Natural killer cell (primary cell): ENCODE data around the gene OR6J1. TPM values are rescaled to one million over a fixed set of nuclear protein-coding genes. Genes with fewer than 3 reads are reported as not detected.

Experiments
- ATAC-seq, 3 donors: fragments of 150-1000 bp in 2 of 3; fragments of 200-7000 bp in 1 of 3; cut with Tn5 transposase; 1 replicate in 1 of 3; 2 replicates in 2 of 3; pipeline ENCODE4 v1.10.0; 2021; ENCODE audit warnings: mild to moderate bottlenecking in 2 of 3, moderate library complexity in 2 of 3
- DNase-seq, 2 donors: peaks; one replicate each; pipeline versions ENCODE4 v3.0.0 to v3.0.0-alpha.2; 2013 to 2021; ENCODE audit warnings: mixed read lengths in 1 of 2
- H3K27ac ChIP-seq: one replicate; pipeline ENCODE4 v1.5.1; 2013; ENCODE audit warnings: mild to moderate bottlenecking, low read length
- H3K27me3 ChIP-seq: one replicate; pipeline ENCODE4 v1.6.1; 2013; ENCODE audit warnings: low read length; ENCODE audit not compliant: control insufficient read depth, insufficient read depth
- H3K36me3 ChIP-seq: one replicate; pipeline ENCODE4 v1.6.1; 2013; ENCODE audit warnings: low read length; ENCODE audit not compliant: control insufficient read depth, insufficient read depth
- H3K4me1 ChIP-seq: one replicate; pipeline ENCODE4 v1.6.1; 2013; ENCODE audit warnings: low read length; ENCODE audit not compliant: control insufficient read depth, insufficient read depth
- H3K4me3 ChIP-seq: one replicate; pipeline ENCODE4 v1.5.1; 2013; ENCODE audit warnings: low read length
- H3K9me3 ChIP-seq: one replicate; pipeline ENCODE4 v1.6.1; 2013; ENCODE audit warnings: low read length; ENCODE audit not compliant: control insufficient read depth, insufficient read depth
- H3K27ac Mint-ChIP-seq, 2 donors: one replicate each; pipeline ENCODE4 v1.8.0; 2022; ENCODE audit warnings: mild to moderate bottlenecking in 2 of 2, mixed read lengths in 2 of 2, moderate library complexity in 1 of 2
- H3K27me3 Mint-ChIP-seq, 2 donors: one replicate each; pipeline ENCODE4 v1.8.0; 2022; ENCODE audit warnings: low read depth in 2 of 2, mixed read lengths in 2 of 2
- H3K36me3 Mint-ChIP-seq: one replicate; pipeline ENCODE4 v1.8.0; 2022; ENCODE audit warnings: mixed read lengths
- H3K4me1 Mint-ChIP-seq, 2 donors: one replicate each; pipeline ENCODE4 v1.8.0; 2022; ENCODE audit warnings: mixed read lengths in 2 of 2
- H3K4me3 Mint-ChIP-seq: one replicate; pipeline ENCODE4 v1.8.0; 2022; ENCODE audit warnings: mild to moderate bottlenecking, moderate library complexity, mixed read lengths
- H3K9me3 Mint-ChIP-seq, 2 donors: one replicate each; pipeline ENCODE4 v1.8.0; 2022; ENCODE audit warnings: mixed read lengths in 2 of 2
- CTCF ChIP-seq: fragments of 200-600 bp; IDR thresholded peaks from one replicate; pipeline ENCODE4 v1.8.0; 2022; ENCODE audit warnings: antibody characterized with exemption
- WGBS: methylation state at CpG from one replicate; pipeline ENCODE4 v1.1.7; 2013; ENCODE audit warnings: missing lambda C conversion rate; ENCODE audit not compliant: insufficient coverage; 5-methylcytosine and 5-hydroxymethylcytosine counted together
- intact Hi-C: fragments of 100-400 bp; cut with micrococcal nuclease; formaldehyde crosslinking; loops from one replicate; pipeline ENCODE4 v1.14.2; 2022
- total RNA-seq, 4 donors: library from RNA; stranded (reverse); fragments of 120-200 nt in 1 of 4; gene quantifications; one replicate each; pipeline versions ENCODE4 v1.2.3 to v1.2.4, GENCODE V29; 2013 to 2022

The OR6J1 gene
- total RNA-seq, 3 donors from 2014 or later (not counting 1 experiment from before 2014, with no cell fraction given), result not detected

DNA sequence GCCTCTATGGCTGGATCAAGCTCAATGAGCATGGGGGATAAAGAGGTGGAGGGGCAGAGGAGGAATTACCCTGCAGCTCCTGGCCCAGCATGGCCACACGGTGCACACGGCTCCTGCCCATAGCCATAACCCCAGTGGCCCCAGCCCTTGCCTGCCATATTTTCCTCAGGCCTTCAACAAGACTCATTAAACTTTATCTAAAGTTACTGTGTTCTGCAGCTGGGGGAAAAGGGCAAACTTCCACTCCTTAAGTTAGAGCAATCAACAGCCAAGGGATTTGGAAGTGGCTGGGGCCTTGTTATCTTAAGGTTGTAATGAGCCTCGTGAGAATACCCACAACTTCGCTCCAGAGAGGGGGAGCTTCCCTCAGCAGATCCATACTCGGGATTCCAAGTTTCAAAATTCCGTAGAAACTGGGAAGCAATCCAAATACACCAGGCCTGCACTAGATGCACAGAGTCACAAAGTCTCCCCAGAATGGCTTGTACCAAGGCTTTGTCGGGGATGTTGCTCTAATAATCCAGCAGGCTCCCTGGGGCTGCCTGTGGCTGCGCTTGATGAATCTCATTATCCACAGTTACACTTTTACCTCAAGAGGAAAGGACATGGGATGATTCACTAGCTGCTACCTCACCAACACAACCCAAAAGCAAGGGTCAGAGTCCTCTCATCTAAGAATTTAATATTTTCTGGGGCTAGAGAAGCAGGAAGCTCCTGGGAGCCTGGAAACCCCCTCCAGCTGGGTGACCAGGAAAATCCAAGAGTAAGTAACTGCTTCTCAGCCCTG, 13.0 kb upstream of the OR6J1 start:
- Histone ChIP-seq H3K9me3 (no peaks in the 10 kb centered on the region), H3K4me3 (no peak overlapping the region), H3K27ac (no peak overlapping the region), H3K36me3 (no peaks in the 10 kb centered on the region), H3K4me1 (no peaks in the 10 kb centered on the region), H3K27me3 (no peaks in the 10 kb centered on the region)
- no peaks in the 10 kb centered on the region for H3K9me3 Mint-ChIP-seq
- no peaks in the 10 kb centered on the region for H3K4me1 Mint-ChIP-seq
- DNase-seq (no peak), ATAC-seq (no peak)
- H3K36me3 Mint-ChIP-seq, result no peaks in the 10 kb centered on the region
- intact Hi-C loops, result no loop called here
- no peaks in the 10 kb centered on the region for H3K27me3 Mint-ChIP-seq
- H3K27ac Mint-ChIP-seq, result no peak overlapping the region
- TF ChIP-seq CTCF, result no peak
- H3K4me3 Mint-ChIP-seq, result no peak overlapping the region
- WGBS, result 96% methylated on average over 8 of the region's 8 CpGs

DNA sequence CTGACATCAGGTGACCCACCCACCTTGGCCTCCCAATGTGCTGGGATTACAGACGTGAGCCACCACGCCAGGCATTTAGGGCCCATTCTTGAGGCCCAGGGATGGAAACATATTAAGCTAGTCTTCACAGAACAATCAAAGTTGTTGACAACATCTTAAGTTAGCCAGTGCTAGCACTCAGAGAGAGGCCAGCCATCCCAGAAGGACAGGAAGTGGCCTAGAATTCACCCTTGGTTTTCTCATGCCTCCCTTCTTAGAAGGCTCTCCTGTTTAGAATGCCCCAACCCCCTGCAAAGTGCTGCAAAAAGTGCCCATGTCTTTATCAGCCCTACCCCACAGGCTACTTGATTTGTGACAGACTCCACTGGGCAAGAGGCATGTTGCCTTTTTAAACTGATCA, 12.1 kb upstream of the OR6J1 start:
- ATAC-seq, result no peak
- intact Hi-C loops, result no loop called here
- 80% methylated on average over 2 of the region's 2 CpGs for WGBS

DNA sequence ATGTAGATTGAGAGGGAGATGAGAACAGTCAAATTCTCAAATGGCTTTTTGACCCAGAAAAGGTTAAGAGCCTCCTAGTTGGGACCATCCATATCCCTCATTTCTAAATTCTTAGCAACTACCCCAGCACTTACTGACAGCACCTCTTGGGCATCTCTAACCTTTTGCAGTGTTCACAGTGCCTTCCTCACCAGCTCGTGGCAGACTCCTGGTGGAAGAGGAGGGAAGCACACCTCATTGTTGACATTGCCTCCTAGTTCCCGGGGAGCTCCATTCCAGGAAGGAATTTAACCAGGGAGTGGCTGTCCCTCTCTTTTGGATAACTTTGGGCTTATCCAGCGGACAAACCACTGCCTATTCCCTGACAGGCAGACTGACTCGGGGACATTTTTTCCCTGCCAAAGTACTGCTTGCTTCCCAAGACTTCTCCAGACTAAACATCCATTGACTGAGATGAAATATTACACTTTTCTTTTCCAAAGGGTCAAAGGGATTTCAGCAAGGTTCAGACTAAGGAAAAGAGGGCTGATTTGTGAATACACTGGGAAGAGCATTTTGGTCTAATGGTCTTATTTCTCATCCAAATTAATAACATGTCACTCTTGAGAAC, 9.0 kb upstream of the OR6J1 start:
- H3K9me3 ChIP-seq, result no peaks in the 10 kb centered on the region
- Mint-ChIP-seq H3K36me3 (no peaks in the 10 kb centered on the region), H3K9me3 (no peaks in the 10 kb centered on the region), H3K27me3 (peaks cover 2 to 10% of the 10 kb centered on the region in 2 donors), H3K27ac (no peak overlapping the region), H3K4me1 (no peaks in the 10 kb centered on the region), H3K4me3 (no peak overlapping the region)
- peak; percentile 20 to 75 for DNase-seq
- H3K4me3 ChIP-seq, result no peak overlapping the region
- TF ChIP-seq CTCF, result peak; percentile 63
- H3K36me3 ChIP-seq, result no peaks in the 10 kb centered on the region
- ATAC-seq, result peak; percentile 60 to 77 (median 76)
- no peak overlapping the region for H3K27ac ChIP-seq
- 23% methylated on average over 4 of the region's 4 CpGs for WGBS
- no peaks in the 10 kb centered on the region for H3K4me1 ChIP-seq
- no peaks in the 10 kb centered on the region for H3K27me3 ChIP-seq
- intact Hi-C loops, result loop anchor here (1.0 to 2.0 kb wide), 4 partner anchors 83 to 266 kb away; no protein-coding TSS in a partner anchor

More for the DNA sequence above, 12.1 kb upstream of the OR6J1 start:
- TF ChIP-seq CTCF, result no peak
- Mint-ChIP-seq H3K4me1 (no peaks in the 10 kb centered on the region), H3K27me3 (no peaks in the 10 kb centered on the region), H3K27ac (no peak overlapping the region), H3K4me3 (no peak overlapping the region), H3K36me3 (no peaks in the 10 kb centered on the region), H3K9me3 (no peaks in the 10 kb centered on the region)
- no peaks in the 10 kb centered on the region for H3K36me3 ChIP-seq
- H3K27ac ChIP-seq, result no peak overlapping the region
- no peak for DNase-seq
- H3K27me3 ChIP-seq, result no peaks in the 10 kb centered on the region
- H3K4me1 ChIP-seq, result no peaks in the 10 kb centered on the region
- H3K9me3 ChIP-seq, result no peaks in the 10 kb centered on the region
- no peak overlapping the region for H3K4me3 ChIP-seq
